ENCODE measurements around the gene SREBF2.
A peak's percentile ranks its signal among the peaks of the same experiment; 100 is the strongest.

SREBF2 gene

GRCh38 chr22:41922940-41923594 lies 90.2 kb downstream of the SREBF2 start:
- FAIRE-seq: peak; percentile 85
- TF ChIP-seq TAF1 (IDR thresholded peaks at IDR 0.05; ENCODE audit: borderline replicate concordance, low read depth, low read length): no peak
- peak; percentile 15; the same call in 1 of the 2 replicates for TF ChIP-seq POLR2A (IDR thresholded peaks at IDR 0.05; ENCODE audit: low read depth, low read length)
- DNase-seq (ENCODE audit: insufficient read length): no peak

- peak; percentile 86 for FAIRE-seq
- TF ChIP-seq TAF1 (IDR thresholded peaks at IDR 0.05; ENCODE audit: borderline replicate concordance, low read depth, low read length) (no peak), POLR2A (IDR thresholded peaks at IDR 0.05; ENCODE audit: low read depth, low read length) (peak; percentile 11; the same call in 1 of the 2 replicates), POLR2AphosphoS5 (IDR thresholded peaks at IDR 0.05; ENCODE audit: low read depth, low read length) (peak; percentile 37; the same call in 1 of the 2 replicates)
- no peak for DNase-seq (ENCODE audit: insufficient read length)
Observed at GRCh38 chr22:41923595-41924276, 90.8 kb downstream of the SREBF2 start.

GRCh38 chr22:41925783-41926460 lies 93.0 kb downstream of the SREBF2 start:
- no peak for DNase-seq (ENCODE audit: insufficient read length)
- peak; percentile 97 for FAIRE-seq
- TF ChIP-seq POLR2A (IDR thresholded peaks at IDR 0.05; ENCODE audit: low read depth, low read length) (peak; percentile 12; the same call in 1 of the 2 replicates), POLR2AphosphoS5 (IDR thresholded peaks at IDR 0.05; ENCODE audit: low read depth, low read length) (no peak; the same call in 1 of the 2 replicates), TAF1 (IDR thresholded peaks at IDR 0.05; ENCODE audit: borderline replicate concordance, low read depth, low read length) (0 out of 2 replicates have a peak, but pooled peaks have one; percentile 20)

- DNase-seq (ENCODE audit: insufficient read length) (no peak), FAIRE-seq (no peak)
- TF ChIP-seq POLR2AphosphoS5 (IDR thresholded peaks at IDR 0.05; ENCODE audit: low read depth, low read length): no peak
- TF ChIP-seq POLR2A (IDR thresholded peaks at IDR 0.05; ENCODE audit: low read depth, low read length): no peak
- no peak for TF ChIP-seq TAF1 (IDR thresholded peaks at IDR 0.05; ENCODE audit: borderline replicate concordance, low read depth, low read length)
Observed at GRCh38 chr22:41927813-41928212, 94.9 kb downstream of the SREBF2 start.

- no peak for DNase-seq (ENCODE audit: insufficient read length)
- peak; percentile 90 for FAIRE-seq
- TF ChIP-seq TAF1 (IDR thresholded peaks at IDR 0.05; ENCODE audit: borderline replicate concordance, low read depth, low read length): no peak
- TF ChIP-seq POLR2A (IDR thresholded peaks at IDR 0.05; ENCODE audit: low read depth, low read length): no peak; the same call in 1 of the 2 replicates
- peak; percentile 35; the same call in 1 of the 2 replicates for TF ChIP-seq POLR2AphosphoS5 (IDR thresholded peaks at IDR 0.05; ENCODE audit: low read depth, low read length)
Observed at GRCh38 chr22:41928593-41929417, 95.9 kb downstream of the SREBF2 start.

GRCh38 chr22:41929418-41929810 lies 96.5 kb downstream of the SREBF2 start:
- FAIRE-seq (peak; percentile 65), DNase-seq (ENCODE audit: insufficient read length) (no peak)
- TF ChIP-seq POLR2A (IDR thresholded peaks at IDR 0.05; ENCODE audit: low read depth, low read length): no peak
- no peak; the same call in 1 of the 2 replicates for TF ChIP-seq POLR2AphosphoS5 (IDR thresholded peaks at IDR 0.05; ENCODE audit: low read depth, low read length)
- no peak for TF ChIP-seq TAF1 (IDR thresholded peaks at IDR 0.05; ENCODE audit: borderline replicate concordance, low read depth, low read length)

GRCh38 chr22:41931701-41932269 lies 98.9 kb downstream of the SREBF2 start:
- no peak for TF ChIP-seq POLR2AphosphoS5 (IDR thresholded peaks at IDR 0.05; ENCODE audit: low read depth, low read length)
- TF ChIP-seq TAF1 (IDR thresholded peaks at IDR 0.05; ENCODE audit: borderline replicate concordance, low read depth, low read length): no peak
- TF ChIP-seq POLR2A (IDR thresholded peaks at IDR 0.05; ENCODE audit: low read depth, low read length): no peak; the same call in none of the 2 replicates
- DNase-seq (ENCODE audit: insufficient read length): no peak
- peak; percentile 95 for FAIRE-seq

GRCh38 chr22:41932353-41932752 lies 99.4 kb downstream of the SREBF2 start:
- DNase-seq (ENCODE audit: insufficient read length): no peak
- FAIRE-seq: peak; percentile 40
- no peak for TF ChIP-seq TAF1 (IDR thresholded peaks at IDR 0.05; ENCODE audit: borderline replicate concordance, low read depth, low read length)
- no peak for TF ChIP-seq POLR2A (IDR thresholded peaks at IDR 0.05; ENCODE audit: low read depth, low read length)
- TF ChIP-seq POLR2AphosphoS5 (IDR thresholded peaks at IDR 0.05; ENCODE audit: low read depth, low read length): no peak

GRCh38 chr22:41933411-41934177 lies 100.7 kb downstream of the SREBF2 start:
- DNase-seq (ENCODE audit: insufficient read length): no peak
- TF ChIP-seq POLR2AphosphoS5 (IDR thresholded peaks at IDR 0.05; ENCODE audit: low read depth, low read length) (no peak), TAF1 (IDR thresholded peaks at IDR 0.05; ENCODE audit: borderline replicate concordance, low read depth, low read length) (no peak), POLR2A (IDR thresholded peaks at IDR 0.05; ENCODE audit: low read depth, low read length) (no peak)
- peak; percentile 68 for FAIRE-seq

Data from GM12892 (cell line).